GM21367 (cell line): ENCODE results near the gene SLC6A18.

Experiments
- ATAC-seq: cut with Tn5 transposase; IDR thresholded peaks from one replicate; pipeline ENCODE4 v1.9.1; 2021; ENCODE audit not compliant: unreplicated experiment

The SLC6A18 gene

DNA sequence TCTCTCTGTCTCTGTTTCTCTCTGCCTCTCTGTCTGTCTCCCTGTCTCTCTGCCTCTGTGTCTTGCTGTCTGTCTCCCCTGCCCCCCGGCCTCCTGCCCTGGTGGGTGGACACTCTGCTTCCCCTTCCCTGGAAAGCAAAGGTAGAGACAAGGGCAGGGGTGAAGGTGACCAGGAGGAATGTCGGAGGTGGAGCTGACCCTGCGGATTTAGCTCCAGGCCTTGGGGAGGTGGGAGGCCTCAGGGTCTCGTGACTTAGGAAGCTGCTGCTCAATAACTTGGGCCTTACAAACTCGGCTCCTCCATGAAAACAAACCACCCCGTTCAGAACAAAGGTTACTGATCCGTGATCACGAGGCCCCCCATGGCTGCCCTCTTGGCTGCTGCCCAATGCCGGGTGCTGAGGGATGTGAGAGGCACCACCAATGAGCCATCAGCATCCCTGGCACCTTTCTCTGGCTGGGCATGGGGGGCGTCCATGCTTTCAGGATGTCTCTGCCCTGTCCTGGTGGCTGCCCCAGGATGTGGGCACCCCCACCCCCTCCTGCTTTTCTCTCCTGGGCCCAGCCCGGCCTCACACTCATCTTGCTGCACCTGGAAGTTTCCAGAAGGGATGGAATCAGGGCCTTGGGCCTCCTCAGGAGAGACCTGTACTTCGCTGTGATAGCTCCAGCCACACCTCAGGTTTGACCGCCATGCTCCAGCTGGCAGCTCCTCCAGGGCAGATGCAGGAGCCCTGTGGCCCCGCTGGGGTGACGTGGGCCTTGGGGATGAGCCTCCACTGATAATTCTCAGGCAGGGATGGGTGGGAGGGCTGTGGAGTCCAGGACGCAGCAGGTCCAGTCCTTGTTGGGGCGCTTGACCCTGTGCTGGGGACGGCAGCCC is 38.6 kb upstream of the SLC6A18 start:
- ATAC-seq, result no peak

- no peak for ATAC-seq
These were observed 37.8 kb upstream of the SLC6A18 start for GRCh38 chr5:1187234-1187949.

DNA sequence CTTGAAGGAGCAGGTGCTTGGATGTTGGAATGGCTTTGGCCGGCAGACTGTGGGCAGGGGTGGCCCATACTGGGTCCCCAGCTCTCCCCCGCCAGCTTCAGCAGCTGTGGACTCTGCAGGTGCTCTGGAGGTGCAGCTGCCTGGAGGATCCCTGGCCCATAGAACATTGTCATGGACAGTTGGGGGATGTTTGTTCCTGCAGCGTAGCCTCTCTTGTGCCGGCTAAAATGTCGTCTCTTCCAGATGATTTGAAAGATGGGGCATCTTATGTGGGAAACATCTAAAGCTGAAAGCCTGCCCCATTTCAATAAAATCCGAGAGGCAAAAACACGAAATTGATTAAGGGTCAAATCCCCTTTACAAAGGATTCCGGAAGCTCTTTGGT is 37.2 kb upstream of the SLC6A18 start:
- ATAC-seq, result no peak

- ATAC-seq, result no peak
These were observed 36.7 kb upstream of the SLC6A18 start for GRCh38 chr5:1188464-1188863.

GRCh38 chr5:1189269-1189668 is 35.9 kb upstream of the SLC6A18 start:
- no peak for ATAC-seq

DNA sequence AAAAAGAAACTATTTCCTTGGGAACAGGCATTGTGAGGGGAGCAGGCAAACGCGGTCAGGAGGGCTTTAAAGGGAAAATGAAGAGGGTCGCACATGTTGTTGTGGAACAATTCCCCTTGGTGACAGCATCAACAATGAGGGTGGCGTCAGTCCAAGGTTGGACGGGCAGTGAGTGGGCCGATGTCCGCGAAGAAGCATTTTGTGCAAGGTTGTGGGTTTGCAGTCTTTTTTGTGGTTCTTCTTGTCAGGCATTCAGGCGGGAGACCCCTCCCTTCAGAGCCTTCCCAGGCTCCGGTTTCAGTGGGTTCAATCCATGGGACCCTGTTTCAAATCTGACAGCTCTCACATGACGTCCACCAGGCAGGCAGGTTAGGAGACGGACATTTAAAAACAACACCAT is 34.9 kb upstream of the SLC6A18 start:
- no peak for ATAC-seq

- no peak for ATAC-seq
These were observed 34.3 kb upstream of the SLC6A18 start for GRCh38 chr5:1190837-1191239.

DNA sequence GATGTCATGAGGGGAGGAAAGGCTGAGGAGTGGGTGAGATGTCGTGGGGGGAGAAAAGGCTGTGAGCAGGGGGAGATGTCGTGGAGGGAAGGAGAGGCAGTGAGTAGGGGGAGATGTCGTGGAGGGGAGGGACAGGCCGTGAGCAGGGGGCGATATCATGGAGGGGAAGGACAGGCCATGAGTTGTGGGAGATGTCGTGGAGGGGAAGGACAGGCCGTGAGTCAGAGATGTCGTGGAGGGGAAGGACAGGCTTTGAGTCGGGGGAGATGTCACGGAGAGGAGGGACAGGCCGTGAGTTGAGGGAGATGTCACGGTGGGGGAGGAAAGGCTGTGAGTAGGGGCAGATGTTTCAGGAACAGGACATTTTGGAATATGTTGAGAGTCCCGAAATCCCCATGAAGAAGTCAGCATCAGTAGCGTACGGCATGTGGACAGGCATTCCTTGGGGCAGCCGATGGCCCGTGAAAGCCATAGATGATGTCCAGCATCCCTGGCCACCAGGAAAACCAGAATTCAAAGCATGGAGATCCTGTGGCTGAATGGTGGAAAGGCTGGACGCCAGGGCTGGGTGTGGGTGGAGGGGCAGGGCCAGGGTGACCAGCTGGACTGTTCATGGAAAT is 32.1 kb upstream of the SLC6A18 start:
- no peak for ATAC-seq

DNA sequence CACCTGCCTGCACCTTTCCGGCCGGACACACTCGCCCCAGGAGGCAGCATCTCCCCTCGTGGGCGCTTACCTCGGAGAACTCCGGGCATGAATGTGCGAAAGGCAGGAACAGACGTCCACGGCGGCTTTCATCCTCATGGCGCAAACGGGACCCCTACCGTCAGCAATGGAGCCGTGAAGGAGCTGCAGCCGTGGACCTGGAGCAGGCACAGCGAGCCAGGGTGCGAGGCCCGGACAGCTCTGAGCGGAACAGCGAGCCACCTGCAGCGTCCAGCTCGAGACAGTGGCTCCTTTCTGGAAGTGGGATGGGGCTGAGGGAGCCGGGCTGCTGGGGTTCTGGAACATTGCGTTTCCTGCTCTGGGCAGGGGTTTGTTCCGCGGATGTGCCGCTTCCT is 31.6 kb upstream of the SLC6A18 start:
- ATAC-seq, result no peak

- ATAC-seq, result no peak
These were observed 30.8 kb upstream of the SLC6A18 start for GRCh38 chr5:1194378-1194777.

DNA sequence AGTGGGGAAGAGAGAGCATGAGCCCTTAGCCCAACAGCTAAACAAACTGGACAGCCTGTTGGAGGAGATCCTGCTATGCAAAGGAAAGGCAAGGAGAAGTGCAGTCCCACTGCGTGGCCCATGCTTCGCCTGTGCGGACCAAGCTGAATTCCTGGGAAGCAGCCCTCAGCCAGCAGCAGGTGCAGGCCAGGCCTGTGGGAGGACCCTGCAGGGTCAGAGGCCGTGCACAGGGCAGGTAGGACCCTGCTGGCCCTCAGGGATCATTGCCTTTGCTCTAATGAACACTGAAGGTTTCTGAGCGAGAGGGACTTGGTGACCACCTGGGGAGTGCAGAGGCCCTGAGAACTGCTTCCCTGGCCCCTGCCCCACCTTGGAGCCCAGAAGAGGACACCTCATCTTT is 29.7 kb upstream of the SLC6A18 start:
- ATAC-seq, result no peak

DNA sequence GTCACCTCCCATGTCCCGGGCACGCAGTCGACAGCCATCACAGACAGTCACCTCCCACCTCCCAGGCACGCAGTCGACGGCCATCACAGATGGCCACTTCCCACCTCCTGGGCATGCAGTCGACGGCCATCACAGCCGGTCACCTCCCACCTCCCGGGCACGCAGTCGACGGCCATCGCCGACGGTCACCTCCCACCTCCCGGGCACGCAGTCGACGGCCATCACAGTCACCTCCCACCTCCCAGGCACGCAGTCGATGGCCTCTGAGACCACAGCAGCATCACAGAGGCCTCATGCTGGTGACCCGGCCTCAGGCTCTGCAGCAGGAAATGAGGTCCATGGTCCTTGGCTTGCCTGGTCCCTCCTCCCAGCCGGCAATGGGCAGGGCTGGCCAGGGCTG is 29.3 kb upstream of the SLC6A18 start:
- ATAC-seq, result no peak

DNA sequence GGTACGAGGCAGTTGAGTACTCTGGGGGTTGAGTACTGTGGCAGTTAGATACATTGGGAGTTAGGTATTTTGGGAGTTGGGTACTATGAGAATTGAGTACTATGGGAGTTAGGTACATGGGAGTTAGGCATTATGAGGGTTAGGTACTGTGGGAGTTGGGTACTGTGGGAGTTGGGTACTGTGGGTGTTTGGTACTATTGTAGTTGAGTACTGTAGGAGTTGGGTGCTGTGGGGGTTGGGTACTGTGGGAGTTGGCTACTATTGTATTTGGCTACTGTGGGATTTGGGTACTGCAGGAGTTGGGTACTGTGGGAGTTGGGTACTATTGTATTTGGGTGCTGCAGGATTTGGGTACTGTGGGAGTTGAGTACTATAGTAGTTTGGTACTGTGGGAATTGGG is 28.6 kb upstream of the SLC6A18 start:
- no peak for ATAC-seq

- no peak for ATAC-seq
These were observed 27.1 kb upstream of the SLC6A18 start for GRCh38 chr5:1197876-1198666.

- no peak for ATAC-seq
These were observed 25.9 kb upstream of the SLC6A18 start for GRCh38 chr5:1199340-1199648.

DNA sequence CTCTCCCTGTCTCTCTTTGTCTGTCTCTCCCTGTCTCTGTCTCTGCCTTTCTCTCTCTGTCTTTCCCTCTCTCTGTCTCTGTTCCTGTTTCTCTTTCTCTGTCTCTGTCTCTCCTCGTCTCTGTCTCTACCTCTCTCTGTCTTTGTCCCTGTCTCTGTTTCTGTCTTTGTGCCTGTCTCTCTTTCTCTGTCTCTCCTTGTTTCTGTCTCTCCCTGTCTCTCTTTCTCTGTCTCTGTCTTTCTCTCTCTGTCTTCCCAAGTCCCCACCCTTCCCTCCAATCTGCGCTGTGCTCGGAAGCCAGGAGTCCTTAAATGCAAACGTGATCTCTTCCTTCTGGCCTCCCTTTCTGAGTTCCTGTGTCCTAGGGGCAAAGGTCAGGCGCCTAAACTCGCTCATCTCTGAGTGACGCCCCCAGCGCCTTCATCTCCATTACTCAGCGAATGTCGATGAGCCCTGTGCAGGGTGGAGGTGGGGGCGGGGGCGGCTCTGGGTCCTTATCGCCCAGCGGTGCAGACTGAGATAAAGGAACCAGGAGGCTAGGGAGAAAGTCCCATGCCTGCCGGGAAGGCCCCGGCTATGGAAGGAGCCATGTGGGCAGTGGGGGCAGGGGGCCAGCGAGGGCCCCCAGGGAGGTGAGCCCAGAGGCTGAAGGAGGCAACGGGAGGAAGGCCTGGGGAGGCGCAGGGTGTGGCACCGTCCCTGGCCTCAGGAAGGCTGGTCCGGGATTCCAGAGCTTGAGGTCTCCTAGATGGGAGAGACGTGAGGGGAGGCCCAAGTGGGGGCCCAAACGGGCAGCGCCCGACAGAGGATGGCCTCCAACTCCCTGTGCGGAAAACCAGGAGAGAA is 25.3 kb upstream of the SLC6A18 start:
- no peak for ATAC-seq

- no peak for ATAC-seq
These were observed 24.5 kb upstream of the SLC6A18 start for GRCh38 chr5:1200495-1201326.

DNA sequence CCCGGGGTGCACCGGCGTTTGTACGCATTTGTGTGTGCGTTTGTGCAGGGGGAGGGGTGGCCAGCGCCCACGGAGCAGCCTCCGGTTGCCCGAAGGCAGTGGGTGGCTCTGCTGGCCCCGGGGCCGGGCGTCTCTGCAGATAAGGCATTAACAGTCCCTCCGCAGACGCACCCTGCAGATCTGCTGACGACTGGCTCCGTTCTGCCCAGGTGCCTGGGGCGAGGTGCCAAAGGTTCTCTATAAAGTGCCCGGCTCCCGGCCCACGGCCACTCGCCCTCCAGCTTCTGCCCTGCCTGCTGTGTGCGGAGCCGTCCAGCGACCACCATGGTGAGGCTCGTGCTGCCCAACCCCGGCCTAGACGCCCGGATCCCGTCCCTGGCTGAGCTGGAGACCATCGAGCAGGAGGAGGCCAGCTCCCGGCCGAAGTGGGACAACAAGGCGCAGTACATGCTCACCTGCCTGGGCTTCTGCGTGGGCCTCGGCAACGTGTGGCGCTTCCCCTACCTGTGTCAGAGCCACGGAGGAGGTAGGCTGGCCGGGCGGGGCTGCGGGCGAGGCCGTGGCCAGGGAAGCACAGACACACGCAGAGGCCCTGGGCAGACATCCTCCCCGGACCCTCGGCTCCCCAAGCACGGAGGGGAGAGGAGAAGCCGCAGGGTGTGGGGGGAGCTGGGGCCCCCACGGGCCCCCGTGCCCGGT is 23.7 kb upstream of the SLC6A18 start, which contains the start of gene SLC6A19:
Gene SLC6A19, plus strand, starts transcription at position 269 of the 699 bp plus-strand sequence. Its CDS starts 56 bp downstream, at position 325.
- no peak for ATAC-seq
